CD4-positive, CD25-positive, alpha-beta regulatory T cell (primary cell): ENCODE results near the gene ESRRG. TPM values are rescaled to one million over a fixed set of nuclear protein-coding genes. Genes with fewer than 3 reads are reported as not detected.

Experiments used
- ATAC-seq, 2 donors: fragments of 150-1000 bp; cut with Tn5 transposase; one replicate each; pipeline ENCODE4 v1.10.0; 2021; ENCODE audit warnings: low read depth in 2 of 2, moderate number of reproducible peaks in 2 of 2, moderate library complexity in 1 of 2
- DNase-seq, 3 donors: peaks; one replicate each; pipeline versions ENCODE4 v3.0.0 to v3.0.0-alpha.2; 2012 to 2022; ENCODE audit warnings: mixed read lengths in 1 of 3
- H3K27ac ChIP-seq: one replicate; pipeline ENCODE4 v1.7.0; 2013; ENCODE audit warnings: mild to moderate bottlenecking, low read length; ENCODE audit not compliant: insufficient read depth, poor library complexity, severe bottlenecking
- H3K27me3 ChIP-seq: one replicate; pipeline ENCODE4 v1.7.0; 2013; ENCODE audit warnings: low read length; ENCODE audit not compliant: control insufficient read depth, insufficient read depth
- H3K36me3 ChIP-seq: one replicate; pipeline ENCODE4 v1.7.0; 2013; ENCODE audit warnings: mild to moderate bottlenecking, low read length, moderate library complexity; ENCODE audit not compliant: control insufficient read depth, insufficient read depth
- H3K4me1 ChIP-seq: 2 replicates; pipeline ENCODE4 v1.7.0; 2013; ENCODE audit warnings: mild to moderate bottlenecking, low read length; ENCODE audit not compliant: insufficient read depth, control insufficient read depth, poor library complexity, severe bottlenecking
- H3K4me3 ChIP-seq: one replicate; pipeline ENCODE4 v1.7.0; 2013; ENCODE audit warnings: low read depth, mild to moderate bottlenecking, low read length, moderate library complexity
- H3K9me3 ChIP-seq, 2 experiments: 1 replicate in 1 of 2; 2 replicates in 1 of 2; pipeline ENCODE4 v1.7.0; 2013; ENCODE audit warnings: low read length in 2 of 2, mild to moderate bottlenecking in 1 of 2, moderate library complexity in 1 of 2; ENCODE audit not compliant: control insufficient read depth in 2 of 2
- H3K27ac Mint-ChIP-seq, 3 donors: one replicate each; pipeline ENCODE4 v1.8.0; 2020 to 2022; ENCODE audit warnings: mild to moderate bottlenecking in 3 of 3, mixed read lengths in 3 of 3, moderate library complexity in 2 of 3
- H3K27me3 Mint-ChIP-seq: one replicate; pipeline ENCODE4 v1.8.0; 2022; ENCODE audit warnings: mild to moderate bottlenecking, mixed read lengths
- H3K36me3 Mint-ChIP-seq: one replicate; pipeline ENCODE4 v1.8.0; 2020; ENCODE audit warnings: mixed read lengths
- H3K4me1 Mint-ChIP-seq, 4 donors: one replicate each; pipeline ENCODE4 v1.8.0; 2020 to 2022; ENCODE audit warnings: mixed read lengths in 4 of 4, mild to moderate bottlenecking in 1 of 4
- H3K4me3 Mint-ChIP-seq, 4 donors: one replicate each; pipeline ENCODE4 v1.8.0; 2020 to 2022; ENCODE audit warnings: mild to moderate bottlenecking in 4 of 4, mixed read lengths in 4 of 4, moderate library complexity in 3 of 4
- H3K9me3 Mint-ChIP-seq, 7 donors: one replicate each; pipeline ENCODE4 v1.8.0; 2020 to 2022; ENCODE audit warnings: mixed read lengths in 7 of 7, mild to moderate bottlenecking in 3 of 7, moderate library complexity in 2 of 7
- polyA plus RNA-seq, 4 donors: library from polyadenylated mRNA; unstranded; fragments of 300-500 nt; fragmentation: Illumina TruSeq; gene quantifications; one replicate each; pipeline ENCODE4 v1.2.3, GENCODE V29; 2021
- total RNA-seq: library from RNA; stranded (reverse); gene quantifications from one replicate; pipeline ENCODE4 v1.2.3, GENCODE V29; 2022

The ESRRG gene
- total and polyA plus RNA-seq, 5 donors from 2014 or later = not detected

GRCh38 chr1:216750031-216750627, 26.9 kb upstream of the ESRRG start:
- no peaks in the 10 kb centered on the region for H3K27me3 ChIP-seq
- H3K4me3 Mint-ChIP-seq = no peak overlapping the region
- no peaks in the 10 kb centered on the region for H3K9me3 ChIP-seq
- no peaks in the 10 kb centered on the region for H3K4me1 ChIP-seq
- no peak overlapping the region for H3K27ac Mint-ChIP-seq
- no peaks in the 10 kb centered on the region for H3K4me1 Mint-ChIP-seq
- ATAC-seq = no peak
- peaks cover 0 to 6% (median 3%) of the 10 kb centered on the region in 7 donors for H3K9me3 Mint-ChIP-seq
- no peak overlapping the region for H3K4me3 ChIP-seq
- H3K27ac ChIP-seq = no peak overlapping the region
- DNase-seq = no peak
- no peaks in the 10 kb centered on the region for H3K36me3 ChIP-seq
- H3K36me3 Mint-ChIP-seq = no peaks in the 10 kb centered on the region
- H3K27me3 Mint-ChIP-seq = no peaks in the 10 kb centered on the region

- H3K27me3 Mint-ChIP-seq = no peaks in the 10 kb centered on the region
Observed at GRCh38 chr1:216749232-216749631, 26.0 kb upstream of the ESRRG start.

GRCh38 chr1:216742625-216743024, 19.4 kb upstream of the ESRRG start:
- H3K27ac ChIP-seq = no peak overlapping the region
- H3K9me3 ChIP-seq = no peaks in the 10 kb centered on the region

More at GRCh38 chr1:216749232-216749631, 26.0 kb upstream of the ESRRG start:
- no peak for ATAC-seq
- DNase-seq = no peak
- Histone ChIP-seq H3K36me3 (no peaks in the 10 kb centered on the region), H3K27ac (no peak overlapping the region), H3K9me3 (no peaks in the 10 kb centered on the region), H3K4me1 (no peaks in the 10 kb centered on the region), H3K27me3 (no peaks in the 10 kb centered on the region), H3K4me3 (no peak overlapping the region)
- no peak overlapping the region for H3K4me3 Mint-ChIP-seq
- H3K9me3 Mint-ChIP-seq = peaks cover 0 to 7% (median 0%) of the 10 kb centered on the region in 7 donors
- H3K4me1 Mint-ChIP-seq = no peaks in the 10 kb centered on the region
- H3K27ac Mint-ChIP-seq = no peak overlapping the region
- H3K36me3 Mint-ChIP-seq = no peaks in the 10 kb centered on the region

GRCh38 chr1:216740331-216740730, 17.1 kb upstream of the ESRRG start:
- Histone ChIP-seq H3K27me3 (no peaks in the 10 kb centered on the region), H3K36me3 (no peaks in the 10 kb centered on the region), H3K4me1 (no peaks in the 10 kb centered on the region), H3K4me3 (no peak overlapping the region), H3K27ac (no peak overlapping the region), H3K9me3 (peaks cover 0 to 5% of the 10 kb centered on the region in 2 experiments)
- Mint-ChIP-seq H3K9me3 (peaks cover 0 to 6% (median 3%) of the 10 kb centered on the region in 7 donors), H3K27me3 (no peaks in the 10 kb centered on the region), H3K36me3 (no peaks in the 10 kb centered on the region), H3K4me1 (no peaks in the 10 kb centered on the region), H3K4me3 (no peak overlapping the region), H3K27ac (no peak overlapping the region)
- DNase-seq (no peak), ATAC-seq (no peak)

More at GRCh38 chr1:216742625-216743024, 19.4 kb upstream of the ESRRG start:
- H3K4me1 ChIP-seq = no peaks in the 10 kb centered on the region
- H3K36me3 ChIP-seq = no peaks in the 10 kb centered on the region
- Mint-ChIP-seq H3K4me3 (no peak overlapping the region), H3K27me3 (no peaks in the 10 kb centered on the region), H3K36me3 (no peaks in the 10 kb centered on the region), H3K9me3 (peaks cover 0 to 8% (median 2%) of the 10 kb centered on the region in 7 donors), H3K4me1 (no peaks in the 10 kb centered on the region), H3K27ac (no peak overlapping the region)
- DNase-seq (no peak), ATAC-seq (no peak)
- no peaks in the 10 kb centered on the region for H3K27me3 ChIP-seq
- no peak overlapping the region for H3K4me3 ChIP-seq

- Mint-ChIP-seq H3K36me3 (no peaks in the 10 kb centered on the region), H3K9me3 (peaks cover 0 to 6% (median 2%) of the 10 kb centered on the region in 7 donors), H3K27me3 (no peaks in the 10 kb centered on the region), H3K4me1 (no peaks in the 10 kb centered on the region), H3K27ac (no peak overlapping the region), H3K4me3 (no peak overlapping the region)
- no peak overlapping the region for H3K27ac ChIP-seq
- DNase-seq (no peak), ATAC-seq (no peak)
- H3K27me3 ChIP-seq = no peaks in the 10 kb centered on the region
- H3K36me3 ChIP-seq = no peaks in the 10 kb centered on the region
- H3K9me3 ChIP-seq = peaks cover 0 to 5% of the 10 kb centered on the region in 2 experiments
- H3K4me1 ChIP-seq = no peaks in the 10 kb centered on the region
- no peak overlapping the region for H3K4me3 ChIP-seq
Observed at GRCh38 chr1:216739793-216740192, 16.6 kb upstream of the ESRRG start.

GRCh38 chr1:216732121-216732520, 8.9 kb upstream of the ESRRG start:
- H3K4me3 Mint-ChIP-seq = no peak overlapping the region
- no peak for DNase-seq
- no peak overlapping the region for H3K4me3 ChIP-seq

GRCh38 chr1:216731562-216731961, 8.3 kb upstream of the ESRRG start:
- H3K9me3 ChIP-seq = peaks cover 0 to 2% of the 10 kb centered on the region in 2 experiments
- H3K4me3 ChIP-seq = no peak overlapping the region
- DNase-seq (no peak), ATAC-seq (no peak)
- no peaks in the 10 kb centered on the region for H3K27me3 ChIP-seq
- H3K4me3 Mint-ChIP-seq = no peak overlapping the region
- no peaks in the 10 kb centered on the region for H3K36me3 Mint-ChIP-seq
- H3K27me3 Mint-ChIP-seq = no peaks in the 10 kb centered on the region
- H3K9me3 Mint-ChIP-seq = peaks cover 2 to 7% (median 6%) of the 10 kb centered on the region in 7 donors
- no peak overlapping the region for H3K27ac ChIP-seq
- H3K27ac Mint-ChIP-seq = no peak overlapping the region
- no peaks in the 10 kb centered on the region for H3K36me3 ChIP-seq
- no peaks in the 10 kb centered on the region for H3K4me1 ChIP-seq
- no peaks in the 10 kb centered on the region for H3K4me1 Mint-ChIP-seq

More at GRCh38 chr1:216732121-216732520, 8.9 kb upstream of the ESRRG start:
- Mint-ChIP-seq H3K27me3 (no peaks in the 10 kb centered on the region), H3K4me1 (no peaks in the 10 kb centered on the region), H3K36me3 (no peaks in the 10 kb centered on the region), H3K9me3 (peaks cover 2 to 7% (median 6%) of the 10 kb centered on the region in 7 donors), H3K27ac (no peak overlapping the region)
- H3K36me3 ChIP-seq = no peaks in the 10 kb centered on the region
- no peaks in the 10 kb centered on the region for H3K4me1 ChIP-seq
- no peaks in the 10 kb centered on the region for H3K27me3 ChIP-seq
- H3K9me3 ChIP-seq = peaks cover 0 to 5% of the 10 kb centered on the region in 2 experiments
- ATAC-seq = no peak
- H3K27ac ChIP-seq = no peak overlapping the region

GRCh38 chr1:216726435-216726834, 3.2 kb upstream of the ESRRG start:
- H3K4me3 Mint-ChIP-seq = no peak overlapping the region
- H3K27me3 ChIP-seq = peaks cover 2% of the 10 kb centered on the region
- no peak overlapping the region for H3K27ac ChIP-seq
- DNase-seq (no peak), ATAC-seq (no peak)
- H3K36me3 Mint-ChIP-seq = no peaks in the 10 kb centered on the region
- no peaks in the 10 kb centered on the region for H3K4me1 ChIP-seq
- no peaks in the 10 kb centered on the region for H3K27me3 Mint-ChIP-seq
- no peaks in the 10 kb centered on the region for H3K36me3 ChIP-seq
- H3K4me3 ChIP-seq = no peak overlapping the region
- peaks cover 0 to 4% (median 2%) of the 10 kb centered on the region in 7 donors for H3K9me3 Mint-ChIP-seq
- H3K9me3 ChIP-seq = no peaks in the 10 kb centered on the region
- no peak overlapping the region for H3K27ac Mint-ChIP-seq
- H3K4me1 Mint-ChIP-seq = no peaks in the 10 kb centered on the region
